Daoy (cell line): Measurements from ENCODE around the gene DYNC2LI1. TPM values are rescaled to one million over a fixed set of nuclear protein-coding genes. Genes with fewer than 3 reads are reported as not detected.

ENCODE experiments used
- DNase-seq: peaks from one replicate; pipeline ENCODE4 v3.0.0-alpha.2; 2015; ENCODE audit warnings: low read depth
- total RNA-seq: library from RNA; depleted of rRNA; stranded (reverse); fragments of >200 nt; shearing (Covaris generic); gene quantifications from 2 replicates; pipeline ENCODE4 v1.2.3, GENCODE V29; 2014

DYNC2LI1 gene
- total RNA-seq, 1 experiment from 2014 or later, result 24.7 TPM

- DNase-seq, result peak; percentile 48
Measured at GRCh38 chr2:43818761-43819160, 44.9 kb downstream of the DYNC2LI1 start.

- no peak for DNase-seq
Measured at GRCh38 chr2:43819491-43820163, 45.8 kb downstream of the DYNC2LI1 start.

GRCh38 chr2:43822839-43823238, 49.0 kb downstream of the DYNC2LI1 start:
- no peak for DNase-seq

- no peak for DNase-seq
Measured at GRCh38 chr2:43823751-43824150, 49.9 kb downstream of the DYNC2LI1 start.

- DNase-seq, result no peak
Measured at GRCh38 chr2:43824512-43824911, 50.7 kb downstream of the DYNC2LI1 start.

- DNase-seq, result no peak
Measured at GRCh38 chr2:43824951-43825493, 51.2 kb downstream of the DYNC2LI1 start.

GRCh38 chr2:43825841-43826240, 52.0 kb downstream of the DYNC2LI1 start:
- no peak for DNase-seq

- no peak for DNase-seq
Measured at GRCh38 chr2:43826305-43827250, 52.7 kb downstream of the DYNC2LI1 start.

GRCh38 chr2:43831543-43832294, 57.9 kb downstream of the DYNC2LI1 start:
- no peak for DNase-seq

GRCh38 chr2:43832457-43832856, 58.6 kb downstream of the DYNC2LI1 start:
- DNase-seq, result no peak

GRCh38 chr2:43837033-43837432, 63.2 kb downstream of the DYNC2LI1 start:
- no peak for DNase-seq

GRCh38 chr2:43837831-43838559, 64.2 kb downstream of the DYNC2LI1 start:
- no peak for DNase-seq

GRCh38 chr2:43838560-43839267, 64.9 kb downstream of the DYNC2LI1 start, which contains the start of the genes ABCG5 and ABCG8:
TSS of gene ABCG5 (minus strand) at chr2:43838839. CDS start at chr2:43838679, 160 bp downstream.
TSS of gene ABCG8 (plus strand) at chr2:43838971. CDS start at chr2:43839054, 83 bp downstream.
- no peak for DNase-seq

GRCh38 chr2:43839776-43840564, 66.1 kb downstream of the DYNC2LI1 start:
- no peak for DNase-seq

GRCh38 chr2:43840965-43841364, 67.1 kb downstream of the DYNC2LI1 start:
- no peak for DNase-seq

GRCh38 chr2:43841949-43842865, 68.4 kb downstream of the DYNC2LI1 start:
- DNase-seq, result no peak

- DNase-seq, result no peak
Measured at GRCh38 chr2:43842866-43843226, 69.0 kb downstream of the DYNC2LI1 start.

GRCh38 chr2:43845181-43845580, 71.3 kb downstream of the DYNC2LI1 start:
- DNase-seq, result no peak
